ENCODE measurements around the gene PLXDC1. TPM values are rescaled to one million over a fixed set of nuclear protein-coding genes. Genes with fewer than 3 reads are reported as not detected.

The PLXDC1 gene
- total and polyA plus RNA-seq, 11 donors = 4.8 to 17.4 (median 13.3) TPM

- intact Hi-C loops (cut with DNase I) = loop anchor here in 5 of 10 donors (2.0 to 10.0 kb wide), 5 partner anchors 49 to 64 kb away; no protein-coding TSS in a partner anchor
- H3K27me3 ChIP-seq = peaks cover 0 to 18% (median 3%) of the 10 kb centered on the region in 9 donors
Measured at GRCh38 chr17:39146273-39146672, 5.2 kb downstream of the PLXDC1 start.

GRCh38 chr17:39145143-39145542 lies 6.3 kb downstream of the PLXDC1 start:
- no peak overlapping the region for H3K4me3 ChIP-seq
- no peaks in the 10 kb centered on the region for H3K9me3 ChIP-seq
- H3K4me1 ChIP-seq = peaks cover 0 to 38% (median 16%) of the 10 kb centered on the region in 12 donors
- 77 to 90% (median 86%) methylated on average over 2 to 3 of the region's 3 CpGs for WGBS, 4 donors
- peak in 1 of 5 donors; percentile 18 for DNase-seq
- intact Hi-C loops (cut with DNase I) = loop anchor here in 4 of 10 donors (5.0 to 10.0 kb wide), 4 partner anchors 48 to 63 kb away; no protein-coding TSS in a partner anchor
- peaks cover 0 to 6% (median 0%) of the 10 kb centered on the region in 9 donors for H3K27me3 ChIP-seq
- TF ChIP-seq POLR2A (IDR thresholded peaks at IDR 0.05) = no peak
- TF ChIP-seq CTCF (IDR thresholded peaks at IDR 0.05) = no peak
- ATAC-seq = no peak
- no peaks in the 10 kb centered on the region for H3K36me3 ChIP-seq
- peak overlapping the region in 10 of 12 donors; percentile 23 to 89 (median 81) for H3K27ac ChIP-seq

More at GRCh38 chr17:39146273-39146672, 5.2 kb downstream of the PLXDC1 start:
- ATAC-seq (no peak), DNase-seq (peak in 1 of 5 donors; percentile 11)
- H3K36me3 ChIP-seq = no peaks in the 10 kb centered on the region
- H3K4me3 ChIP-seq = no peak overlapping the region
- peak overlapping the region in 1 of 12 donors; percentile 89 for H3K27ac ChIP-seq
- H3K4me1 ChIP-seq = peaks cover 0 to 46% (median 20%) of the 10 kb centered on the region in 12 donors
- 95 to 98% (median 97%) methylated on average over 3 of the region's 3 CpGs for WGBS, 4 donors
- TF ChIP-seq CTCF (IDR thresholded peaks at IDR 0.05) = no peak
- no peaks in the 10 kb centered on the region for H3K9me3 ChIP-seq

- DNase-seq (peak; percentile 88 to 94 (median 91)), ATAC-seq (peak; percentile 82 to 92 (median 90))
- WGBS, 4 donors = 44 to 77% (median 50%) methylated on average over 9 of the region's 9 CpGs
- intact Hi-C loops (cut with DNase I) = loop anchor here in 1 of 10 donors (10.0 kb wide), 1 partner anchor 50 kb away; no protein-coding TSS in a partner anchor
- Histone ChIP-seq H3K36me3 (no peaks in the 10 kb centered on the region), H3K4me1 (peaks cover 0 to 41% (median 17%) of the 10 kb centered on the region in 12 donors), H3K9me3 (no peaks in the 10 kb centered on the region), H3K4me3 (no peak overlapping the region), H3K27ac (peak overlapping the region; percentile 22 to 89 (median 79)), H3K27me3 (peaks cover 0 to 3% (median 0%) of the 10 kb centered on the region in 9 donors)
- TF ChIP-seq POLR2A (IDR thresholded peaks at IDR 0.05) = no peak
- TF ChIP-seq CTCF (IDR thresholded peaks at IDR 0.05) = no peak
Measured at GRCh38 chr17:39144416-39144840, 7.0 kb downstream of the PLXDC1 start.

GRCh38 chr17:39143552-39144093 lies 7.8 kb downstream of the PLXDC1 start:
- no peak overlapping the region for H3K4me3 ChIP-seq
- H3K36me3 ChIP-seq = no peaks in the 10 kb centered on the region
- intact Hi-C loops (cut with DNase I) = loop anchor here in 1 of 10 donors (10.0 kb wide), 1 partner anchor 49 kb away; no protein-coding TSS in a partner anchor
- no peak for TF ChIP-seq CTCF (IDR thresholded peaks at IDR 0.05)
- H3K9me3 ChIP-seq = no peaks in the 10 kb centered on the region
- DNase-seq (peak; percentile 70 to 81 (median 78)), ATAC-seq (peak; percentile 56 to 75 (median 67))
- H3K27ac ChIP-seq = peak overlapping the region; percentile 22 to 89 (median 79)
- WGBS, 4 donors = 64 to 75% (median 71%) methylated on average over 6 to 7 of the region's 7 CpGs
- no peaks in the 10 kb centered on the region for H3K27me3 ChIP-seq
- H3K4me1 ChIP-seq = peaks cover 0 to 45% (median 19%) of the 10 kb centered on the region in 12 donors
